Neural progenitor cell (in vitro differentiated cells): ENCODE results near the gene PDHX. TPM values are rescaled to one million over a fixed set of nuclear protein-coding genes. Genes with fewer than 3 reads are reported as not detected.

Source experiments
- DNase-seq: peaks from one replicate; pipeline ENCODE4 v3.0.0-alpha.2; 2016; ENCODE audit warnings: low spot score
- H2AFZ ChIP-seq: fragments of 200-600 bp; sonication (generic); replicated peaks from 2 replicates; pipeline ENCODE4 v1.6.1; 2016; ENCODE audit warnings: antibody characterized with exemption
- H3F3A ChIP-seq: fragments of 200-600 bp; sonication (generic); 2 replicates; pipeline ENCODE4 v1.6.1; 2016; ENCODE audit warnings: antibody characterized with exemption, low read depth
- H3K27ac ChIP-seq: fragments of 200-600 bp; sonication (generic); 2 replicates; pipeline ENCODE4 v1.5.1; 2016; ENCODE audit warnings: mild to moderate bottlenecking
- H3K27me3 ChIP-seq: fragments of 200-600 bp; sonication (generic); 2 replicates; pipeline ENCODE4 v1.6.1; 2016; ENCODE audit warnings: mild to moderate bottlenecking, moderate library complexity
- H3K36me3 ChIP-seq: fragments of 200-600 bp; sonication (generic); 2 replicates; pipeline ENCODE4 v1.5.1; 2016
- H3K4me1 ChIP-seq: fragments of 200-600 bp; sonication (generic); 2 replicates; pipeline ENCODE4 v1.6.1; 2016; ENCODE audit warnings: mixed run types
- H3K4me2 ChIP-seq: fragments of 200-600 bp; sonication (generic); 2 replicates; pipeline ENCODE4 v1.6.1; 2016
- H3K4me3 ChIP-seq: fragments of 200-600 bp; sonication (generic); 2 replicates; pipeline ENCODE4 v1.5.1; 2016
- H3K79me2 ChIP-seq: fragments of 200-600 bp; sonication (generic); 2 replicates; pipeline ENCODE4 v1.6.1; 2016; ENCODE audit warnings: low read depth
- H3K9ac ChIP-seq: fragments of 200-600 bp; sonication (generic); 2 replicates; pipeline ENCODE4 v1.6.1; 2016
- H3K9me3 ChIP-seq: fragments of 200-600 bp; sonication (generic); 2 replicates; pipeline ENCODE4 v1.5.1; 2016; ENCODE audit warnings: low read depth
- H4K20me1 ChIP-seq: fragments of 200-600 bp; sonication (generic); 2 replicates; pipeline ENCODE4 v1.6.1; 2016; ENCODE audit warnings: low read depth
- H3K27ac Mint-ChIP-seq: 3 replicates; pipeline ENCODE4 v1.8.0; 2021; ENCODE audit warnings: mixed read lengths
- H3K27me3 Mint-ChIP-seq: 2 replicates; pipeline ENCODE4 v1.8.0; 2022; ENCODE audit warnings: low read depth, mild to moderate bottlenecking, inconsistent platforms, moderate library complexity, mixed read lengths; ENCODE audit not compliant: insufficient read depth
- H3K36me3 Mint-ChIP-seq: 3 replicates; pipeline ENCODE4 v1.8.0; 2021; ENCODE audit warnings: mixed read lengths
- H3K4me1 Mint-ChIP-seq: 3 replicates; pipeline ENCODE4 v1.8.0; 2021; ENCODE audit warnings: mixed read lengths
- H3K4me3 Mint-ChIP-seq: 3 replicates; pipeline ENCODE4 v1.8.0; 2021; ENCODE audit warnings: mild to moderate bottlenecking, moderate library complexity, mixed read lengths
- H3K9me3 Mint-ChIP-seq: 3 replicates; pipeline ENCODE4 v1.8.0; 2020; ENCODE audit warnings: mixed read lengths
- CTCF ChIP-seq: fragments of 200-600 bp; sonication (generic); IDR thresholded peaks from 2 replicates; pipeline ENCODE4 v1.5.1; 2017; ENCODE audit warnings: antibody characterized with exemption, mild to moderate bottlenecking
- EZH2 ChIP-seq: fragments of 200-600 bp; sonication (generic); IDR thresholded peaks from 2 replicates; pipeline ENCODE4 v1.6.1; 2017; ENCODE audit warnings: antibody characterized with exemption, mild to moderate bottlenecking, moderate library complexity
- EZH2phosphoT487 ChIP-seq: fragments of 200-600 bp; sonication (generic); IDR thresholded peaks from 2 replicates; pipeline ENCODE4 v1.6.1; 2017; ENCODE audit warnings: antibody characterized with exemption
- microRNA-seq: library from miRNA; unstranded; fragments of <30 nt; microRNA quantifications from one replicate; pipeline ENCODE4, GENCODE V29; 2016
- small RNA-seq: library from RNA; depleted of rRNA; stranded (forward); fragments of <200 nt; gene quantifications from one replicate; pipeline ENCODE3, GENCODE V24; 2015
- total RNA-seq: library from RNA; depleted of rRNA; stranded (reverse); fragments of >200 nt; gene quantifications from 2 replicates; pipeline ENCODE4 v1.2.3, GENCODE V29; 2015; ENCODE audit warnings: low replicate concordance

Gene PDHX
- total RNA-seq, 1 donor from 2014 or later, result 38.4 TPM

- Histone ChIP-seq H3F3A (no peaks in the 10 kb centered on the region), H3K79me2 (no peaks in the 10 kb centered on the region), H2AFZ (no peak overlapping the region), H3K27me3 (no peaks in the 10 kb centered on the region), H3K36me3 (no peaks in the 10 kb centered on the region), H3K4me1 (no peaks in the 10 kb centered on the region), H3K4me2 (no peak overlapping the region), H3K9me3 (no peaks in the 10 kb centered on the region), H3K27ac (no peak overlapping the region), H4K20me1 (no peaks in the 10 kb centered on the region), H3K9ac (no peak overlapping the region), H3K4me3 (no peak overlapping the region)
- H3K4me1 Mint-ChIP-seq, result no peaks in the 10 kb centered on the region
- H3K27me3 Mint-ChIP-seq, result peaks cover 2% of the 10 kb centered on the region
- H3K36me3 Mint-ChIP-seq, result no peaks in the 10 kb centered on the region
- H3K9me3 Mint-ChIP-seq, result peaks cover 6% of the 10 kb centered on the region
- no peak overlapping the region for H3K4me3 Mint-ChIP-seq
- H3K27ac Mint-ChIP-seq, result peak overlapping the region; percentile 72
- TF ChIP-seq CTCF (no peak), EZH2 (no peak), EZH2phosphoT487 (no peak)
- DNase-seq, result no peak
These were observed 128.9 kb downstream of the PDHX start for GRCh38 chr11:35045236-35045820.

Small RNA genes lying within 50 kb of the gene (microRNA-seq; reads per million reads assigned to microRNA genes)
- gene MIR1343, result 4.5 reads per million, percentile 23 among the genes with 10 or more reads in this experiment

Small RNA genes lying within 50 kb of the gene (small RNA-seq; reads per million reads assigned to genes)
- 0.09 reads per million for gene MIR1343

Other genes starting within 250 kb of the PDHX start
- 16.3 and 28.7 TPM in 2 replicates for gene APIP, start 239 bp upstream of the PDHX start, total RNA-seq
- 1.4 and 1.7 TPM in 2 replicates for gene CD44, start 222.6 kb downstream of the PDHX start, total RNA-seq